ENCODE measurements around the gene DUS1L.

DUS1L gene

GRCh38 chr17:82112914-82113311 is 47.3 kb upstream of the DUS1L start:
- H3K27me3 ChIP-seq (ENCODE audit: insufficient read depth, poor library complexity, severe bottlenecking), result no peaks in the 10 kb centered on the region
- peaks cover 9% of the 10 kb centered on the region for H3K4me1 ChIP-seq (ENCODE audit: insufficient read depth, poor library complexity, severe bottlenecking)
- TF ChIP-seq CTCF (IDR thresholded peaks at IDR 0.05; ENCODE audit: poor library complexity, severe bottlenecking), result no peak
- ATAC-seq (ENCODE audit: low read depth), result no peak
- peaks cover 5% of the 10 kb centered on the region; the same call in 1 of the 2 replicates for H3K36me3 ChIP-seq (ENCODE audit: low read depth)
- no peaks in the 10 kb centered on the region for H3K9me3 ChIP-seq (ENCODE audit: severe bottlenecking)
- no peak overlapping the region for H3K27ac ChIP-seq (ENCODE audit: poor library complexity, severe bottlenecking)
- no peak for DNase-seq (ENCODE audit: low spot score)
- H3K4me3 ChIP-seq (ENCODE audit: severe bottlenecking), result no peak overlapping the region

GRCh38 chr17:82112181-82112913 is 46.7 kb upstream of the DUS1L start:
- H3K4me3 ChIP-seq (ENCODE audit: severe bottlenecking), result no peak overlapping the region
- no peak overlapping the region for H3K27ac ChIP-seq (ENCODE audit: poor library complexity, severe bottlenecking)
- no peak for DNase-seq (ENCODE audit: low spot score)
- no peak for TF ChIP-seq CTCF (IDR thresholded peaks at IDR 0.05; ENCODE audit: poor library complexity, severe bottlenecking)
- peaks cover 9% of the 10 kb centered on the region for H3K4me1 ChIP-seq (ENCODE audit: insufficient read depth, poor library complexity, severe bottlenecking)
- peaks cover 5% of the 10 kb centered on the region; the same call in 1 of the 2 replicates for H3K36me3 ChIP-seq (ENCODE audit: low read depth)
- no peaks in the 10 kb centered on the region for H3K9me3 ChIP-seq (ENCODE audit: severe bottlenecking)
- H3K27me3 ChIP-seq (ENCODE audit: insufficient read depth, poor library complexity, severe bottlenecking), result no peaks in the 10 kb centered on the region
- no peak for ATAC-seq (ENCODE audit: low read depth)

GRCh38 chr17:82110298-82110697 is 44.7 kb upstream of the DUS1L start:
- ATAC-seq (ENCODE audit: low read depth) (peak; percentile 69), DNase-seq (ENCODE audit: low spot score) (no peak)
- Histone ChIP-seq H3K9me3 (ENCODE audit: severe bottlenecking) (no peaks in the 10 kb centered on the region), H3K4me1 (ENCODE audit: insufficient read depth, poor library complexity, severe bottlenecking) (peaks cover 26% of the 10 kb centered on the region), H3K27me3 (ENCODE audit: insufficient read depth, poor library complexity, severe bottlenecking) (no peaks in the 10 kb centered on the region), H3K27ac (ENCODE audit: poor library complexity, severe bottlenecking) (peak overlapping the region; percentile 46), H3K4me3 (ENCODE audit: severe bottlenecking) (no peak overlapping the region), H3K36me3 (ENCODE audit: low read depth) (peaks cover 5% of the 10 kb centered on the region; the same call in 1 of the 2 replicates)
- TF ChIP-seq CTCF (IDR thresholded peaks at IDR 0.05; ENCODE audit: poor library complexity, severe bottlenecking), result no peak

- Histone ChIP-seq H3K9me3 (ENCODE audit: severe bottlenecking) (no peaks in the 10 kb centered on the region), H3K4me3 (ENCODE audit: severe bottlenecking) (no peak overlapping the region), H3K27me3 (ENCODE audit: insufficient read depth, poor library complexity, severe bottlenecking) (no peaks in the 10 kb centered on the region), H3K36me3 (ENCODE audit: low read depth) (peaks cover 5% of the 10 kb centered on the region; the same call in 1 of the 2 replicates), H3K27ac (ENCODE audit: poor library complexity, severe bottlenecking) (no peak overlapping the region), H3K4me1 (ENCODE audit: insufficient read depth, poor library complexity, severe bottlenecking) (peaks cover 37% of the 10 kb centered on the region)
- no peak for TF ChIP-seq CTCF (IDR thresholded peaks at IDR 0.05; ENCODE audit: poor library complexity, severe bottlenecking)
- no peak for ATAC-seq (ENCODE audit: low read depth)
- no peak for DNase-seq (ENCODE audit: low spot score)
Measured at GRCh38 chr17:82108961-82109475, 43.4 kb upstream of the DUS1L start.

- DNase-seq (ENCODE audit: low spot score), result no peak
- H3K4me1 ChIP-seq (ENCODE audit: insufficient read depth, poor library complexity, severe bottlenecking), result peaks cover 40% of the 10 kb centered on the region
Measured at GRCh38 chr17:82108496-82108945, 42.9 kb upstream of the DUS1L start.

More at GRCh38 chr17:82108496-82108945, 42.9 kb upstream of the DUS1L start:
- ATAC-seq (ENCODE audit: low read depth), result no peak
- Histone ChIP-seq H3K4me3 (ENCODE audit: severe bottlenecking) (no peak overlapping the region), H3K27ac (ENCODE audit: poor library complexity, severe bottlenecking) (no peak overlapping the region), H3K9me3 (ENCODE audit: severe bottlenecking) (no peaks in the 10 kb centered on the region), H3K36me3 (ENCODE audit: low read depth) (peaks cover 5% of the 10 kb centered on the region; the same call in 1 of the 2 replicates), H3K27me3 (ENCODE audit: insufficient read depth, poor library complexity, severe bottlenecking) (no peaks in the 10 kb centered on the region)
- no peak for TF ChIP-seq CTCF (IDR thresholded peaks at IDR 0.05; ENCODE audit: poor library complexity, severe bottlenecking)
